OCI-LY3 (cell line): ENCODE results near the gene ZNF423.

ENCODE experiments used
- H2AFZ ChIP-seq: fragments of 200-600, 300-600 bp; shearing (Covaris generic); 2 replicates; pipeline ENCODE4 v1.6.0; 2014; ENCODE audit warnings: antibody characterized with exemption, low read depth, low read length
- H3K27ac ChIP-seq: fragments of 200-600, 300-600 bp; sonication (generic); 2 replicates; pipeline ENCODE4 v1.5.1; 2014; ENCODE audit warnings: mild to moderate bottlenecking, low read length, moderate library complexity, mixed read lengths
- H3K27me3 ChIP-seq: fragments of 200-600, 300-600 bp; sonication (generic); 2 replicates; pipeline ENCODE4 v1.6.1; 2014; ENCODE audit warnings: low read depth, low read length, mixed read lengths
- H3K36me3 ChIP-seq: fragments of 200-600, 300-600 bp; sonication (generic); replicated peaks from 2 replicates; pipeline ENCODE3; 2014; ENCODE audit warnings: low read depth, low read length, mixed read lengths
- H3K4me1 ChIP-seq: fragments of 300-600, 200-600 bp; sonication (generic); 2 replicates; pipeline ENCODE4 v1.6.1; 2014; ENCODE audit warnings: low read length, mixed read lengths
- H3K4me2 ChIP-seq: fragments of 200-600, 300-600 bp; sonication (generic); 2 replicates; pipeline ENCODE4 v1.6.1; 2014; ENCODE audit warnings: low read length, mixed read lengths
- H3K4me3 ChIP-seq: fragments of 300-600, 200-600 bp; sonication (generic); 2 replicates; pipeline ENCODE4 v1.5.1; 2014; ENCODE audit warnings: antibody characterized with exemption, mild to moderate bottlenecking, low read length, moderate library complexity
- H3K79me2 ChIP-seq: fragments of 300-600, 200-600 bp; shearing (Covaris generic); 2 replicates; pipeline ENCODE4 v1.6.1; 2014; ENCODE audit warnings: mild to moderate bottlenecking, low read length, mixed read lengths
- H3K9ac ChIP-seq: fragments of 300-600, 200-600 bp; shearing (Covaris generic); 2 replicates; pipeline ENCODE4 v1.6.0; 2014; ENCODE audit warnings: mild to moderate bottlenecking, low read length, moderate library complexity
- H3K9me3 ChIP-seq: fragments of 200-600, 300-600 bp; shearing (Covaris generic); 2 replicates; pipeline ENCODE4 v1.6.1; 2014; ENCODE audit warnings: low read length, mixed read lengths; ENCODE audit not compliant: insufficient read depth
- H4K20me1 ChIP-seq: fragments of 200-600, 300-600 bp; sonication (generic); 2 replicates; pipeline ENCODE4 v1.6.1; 2016; ENCODE audit warnings: low read length, mixed read lengths; ENCODE audit not compliant: insufficient read depth
- CTCF ChIP-seq: fragments of 200-600, 300-600 bp; sonication (generic); IDR thresholded peaks from 2 replicates; pipeline ENCODE4 v1.5.1; 2014; ENCODE audit warnings: antibody characterized with exemption, low read length, low read depth
- EZH2phosphoT487 ChIP-seq: fragments of 200-600 bp; shearing (Covaris generic); IDR thresholded peaks from 2 replicates; pipeline ENCODE4 v1.6.1; 2018; ENCODE audit warnings: antibody characterized with exemption, mixed run types, low read depth

Gene ZNF423

GRCh38 chr16:49638673-49639610 lies 217.0 kb downstream of the ZNF423 start:
- Histone ChIP-seq H3K4me1 (no peaks in the 10 kb centered on the region), H3K36me3 (no peaks in the 10 kb centered on the region), H4K20me1 (no peaks in the 10 kb centered on the region), H3K79me2 (no peaks in the 10 kb centered on the region), H3K27ac (no peak overlapping the region), H3K4me3 (no peak overlapping the region), H3K4me2 (no peak overlapping the region), H3K9me3 (no peaks in the 10 kb centered on the region), H2AFZ (no peak overlapping the region), H3K9ac (no peak overlapping the region), H3K27me3 (no peaks in the 10 kb centered on the region)
- no peak for TF ChIP-seq EZH2phosphoT487
- no peak for TF ChIP-seq CTCF

GRCh38 chr16:49637933-49638672 lies 217.8 kb downstream of the ZNF423 start:
- Histone ChIP-seq H4K20me1 (no peaks in the 10 kb centered on the region), H3K9ac (no peak overlapping the region), H3K27ac (no peak overlapping the region), H2AFZ (no peak overlapping the region), H3K36me3 (no peaks in the 10 kb centered on the region), H3K27me3 (no peaks in the 10 kb centered on the region), H3K9me3 (no peaks in the 10 kb centered on the region), H3K4me3 (no peak overlapping the region), H3K79me2 (no peaks in the 10 kb centered on the region), H3K4me2 (no peak overlapping the region), H3K4me1 (no peaks in the 10 kb centered on the region)
- TF ChIP-seq EZH2phosphoT487 = no peak
- no peak for TF ChIP-seq CTCF

GRCh38 chr16:49637511-49637910 lies 218.4 kb downstream of the ZNF423 start:
- Histone ChIP-seq H2AFZ (no peak overlapping the region), H3K79me2 (no peaks in the 10 kb centered on the region), H4K20me1 (no peaks in the 10 kb centered on the region), H3K9ac (no peak overlapping the region), H3K27ac (no peak overlapping the region), H3K4me2 (no peak overlapping the region), H3K4me1 (no peaks in the 10 kb centered on the region), H3K9me3 (no peaks in the 10 kb centered on the region), H3K4me3 (no peak overlapping the region), H3K36me3 (no peaks in the 10 kb centered on the region), H3K27me3 (no peaks in the 10 kb centered on the region)
- TF ChIP-seq CTCF = no peak
- no peak for TF ChIP-seq EZH2phosphoT487

- Histone ChIP-seq H2AFZ (no peak overlapping the region), H3K9ac (no peak overlapping the region), H3K27me3 (no peaks in the 10 kb centered on the region), H3K79me2 (no peaks in the 10 kb centered on the region), H3K4me3 (no peak overlapping the region), H3K4me1 (no peaks in the 10 kb centered on the region), H3K36me3 (no peaks in the 10 kb centered on the region), H3K27ac (no peak overlapping the region), H3K9me3 (no peaks in the 10 kb centered on the region), H4K20me1 (no peaks in the 10 kb centered on the region), H3K4me2 (no peak overlapping the region)
- TF ChIP-seq EZH2phosphoT487 = no peak
- no peak for TF ChIP-seq CTCF
These were observed 219.3 kb downstream of the ZNF423 start for GRCh38 chr16:49636608-49637007.
